Measurements from ENCODE around the gene MYLK. TPM values are rescaled to one million over a fixed set of nuclear protein-coding genes. Genes with fewer than 3 reads are reported as not detected.

Gene MYLK
- total and polyA plus RNA-seq, 9 of the 15 experiments (the other 6 are each of a cell fraction or from before 2014, with no cell fraction given), result 0.11 to 0.53 (median 0.18) TPM; not detected in 2

DNA sequence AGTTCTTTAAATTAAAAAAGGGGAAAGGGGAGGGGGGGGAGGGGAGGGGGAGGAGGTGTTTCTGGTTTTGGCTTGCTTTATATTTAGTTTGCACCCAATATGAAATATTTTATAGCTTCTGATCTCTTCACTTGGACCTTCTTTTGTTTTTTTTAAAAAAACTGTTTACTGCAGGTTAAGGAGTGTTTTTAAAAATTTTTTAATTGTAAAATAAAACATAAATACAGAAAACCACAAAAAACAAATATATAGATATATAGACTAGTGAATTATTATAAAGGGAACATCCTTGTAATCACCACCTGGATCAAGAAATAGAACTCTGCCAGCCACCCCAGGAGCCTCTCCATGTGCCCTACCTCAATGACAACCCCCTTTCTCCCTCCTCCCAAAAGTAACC is 861 bp upstream of the MYLK start:
- CTCF ChIA-PET (ENCODE audit: low intra/inter-chr PET ratio), result no interaction called here
- no peak for FAIRE-seq

DNA sequence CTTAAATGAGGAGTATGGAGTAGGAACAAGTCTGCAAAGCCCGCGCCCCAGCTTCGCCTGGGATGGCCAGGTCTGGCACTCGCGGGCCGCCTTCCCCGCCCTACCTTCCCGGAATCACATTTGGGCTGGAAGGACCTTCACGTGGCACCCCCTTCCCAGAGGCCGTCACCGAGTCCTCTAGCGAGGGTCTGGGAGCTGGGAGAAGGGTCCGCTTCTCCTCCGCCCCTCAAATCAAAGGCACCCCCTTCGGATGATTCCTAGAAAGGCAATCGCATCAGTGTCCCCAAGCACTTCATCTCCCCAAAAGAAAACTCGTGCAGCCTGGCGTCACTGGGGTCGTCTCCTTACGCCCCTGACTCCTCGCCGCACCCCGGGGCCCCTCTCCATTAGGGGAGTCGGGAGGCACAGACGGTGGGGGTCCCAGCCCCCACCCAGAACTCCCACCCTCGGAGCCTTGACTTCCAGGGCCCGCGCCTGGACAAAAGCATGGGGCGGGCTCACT is 380 bp downstream of the MYLK start:
- Histone ChIP-seq H3K9ac (ENCODE audit: insufficient read depth in 1 of 2, low read depth in 2 of 2, low read length in 2 of 2) (peak overlapping the region in 1 of 2 experiments; percentile 58; a peak in 2 of 4 replicates), H3K27ac (ENCODE audit: extremely low read depth, low read depth, low read length) (no peak overlapping the region), H3K4me2 (ENCODE audit: insufficient read depth, low read length) (no peak overlapping the region), H3K27me3 (ENCODE audit: control insufficient read depth in 2 of 2, insufficient read depth in 2 of 2, low read length in 2 of 2) (no peaks in the 10 kb centered on the region; a peak in 1 of 5 replicates), H3K36me3 (ENCODE audit: control insufficient read depth, insufficient read depth, low read length) (no peaks in the 10 kb centered on the region), H4K20me1 (replicated peaks; ENCODE audit: control insufficient read depth, insufficient read depth, low read length) (no peaks in the 10 kb centered on the region), H3K79me2 (ENCODE audit: control insufficient read depth, insufficient read depth, low read length) (no peaks in the 10 kb centered on the region), H3K4me1 (replicated peaks in 1 of 2; ENCODE audit: control insufficient read depth in 2 of 2, insufficient read depth in 2 of 2, low read length in 2 of 2) (peaks cover 0 to 11% of the 10 kb centered on the region in 2 experiments; a peak in 2 of 5 replicates), H3K4me3 (peak overlapping the region; percentile 24; the same call in 1 of the 2 replicates), H3K9me1 (ENCODE audit: control insufficient read depth, insufficient read depth, low read length) (no peaks in the 10 kb centered on the region), H3K9me3 (replicated peaks; ENCODE audit: control insufficient read depth, insufficient read depth, low read depth, low read length) (no peaks in the 10 kb centered on the region), H2AFZ (ENCODE audit: low read depth, low read length) (peak overlapping the region; percentile 38; the same call in 1 of the 2 replicates)
- DNase-seq (ENCODE audit: extremely low read depth in 1 of 4, low spot score in 3 of 4) (no peak), FAIRE-seq (no peak), ATAC-seq (no peak)
- in situ Hi-C loops (cut with MboI), result no loop called here
- POLR2A ChIA-PET, result interaction anchor here (1.2 kb wide), 1 partner anchor 231 kb away, joined by 3 read pairs; no protein-coding TSS in a partner anchor
- BruUV-seq (replicated peaks), result no TSS peak
- TF ChIP-seq ZBTB7A (IDR thresholded peaks at IDR 0.05; ENCODE audit: borderline replicate concordance, control insufficient read depth, low read depth, low read length) (peak; percentile 28; the same call in 1 of the 2 replicates), NR2C2 (CRISPR knock-in tag; IDR thresholded peaks at IDR 0.05) (no peak), NR2C2 (tag; IDR thresholded peaks at IDR 0.05) (no peak)
- CTCF ChIA-PET (ENCODE audit: low intra/inter-chr PET ratio), result no interaction called here
- WGBS (ENCODE audit: insufficient coverage, low coverage, missing lambda C conversion rate), result 13% methylated on average over 3 of the region's 29 CpGs
- intact Hi-C loops (cut with micrococcal nuclease), result no loop called here

More for the DNA sequence above, 861 bp upstream of the MYLK start:
- intact Hi-C loops (cut with micrococcal nuclease) (no loop called here), in situ Hi-C loops (cut with MboI) (no loop called here)
- Histone ChIP-seq H3K9ac (ENCODE audit: insufficient read depth in 1 of 2, low read depth in 2 of 2, low read length in 2 of 2) (no peak overlapping the region), H3K36me3 (ENCODE audit: control insufficient read depth, insufficient read depth, low read length) (no peaks in the 10 kb centered on the region), H3K9me1 (ENCODE audit: control insufficient read depth, insufficient read depth, low read length) (no peaks in the 10 kb centered on the region), H4K20me1 (replicated peaks; ENCODE audit: control insufficient read depth, insufficient read depth, low read length) (no peaks in the 10 kb centered on the region), H3K4me3 (no peak overlapping the region), H3K27ac (ENCODE audit: extremely low read depth, low read depth, low read length) (no peak overlapping the region), H2AFZ (ENCODE audit: low read depth, low read length) (no peak overlapping the region), H3K4me1 (replicated peaks in 1 of 2; ENCODE audit: control insufficient read depth in 2 of 2, insufficient read depth in 2 of 2, low read length in 2 of 2) (peaks cover 0 to 11% of the 10 kb centered on the region in 2 experiments; a peak in 2 of 5 replicates), H3K9me3 (replicated peaks; ENCODE audit: control insufficient read depth, insufficient read depth, low read depth, low read length) (no peaks in the 10 kb centered on the region), H3K4me2 (ENCODE audit: insufficient read depth, low read length) (no peak overlapping the region), H3K27me3 (ENCODE audit: control insufficient read depth in 2 of 2, insufficient read depth in 2 of 2, low read length in 2 of 2) (no peaks in the 10 kb centered on the region; a peak in 1 of 5 replicates), H3K79me2 (ENCODE audit: control insufficient read depth, insufficient read depth, low read length) (no peaks in the 10 kb centered on the region)
- DNase-seq (ENCODE audit: extremely low read depth in 1 of 4, low spot score in 3 of 4), result no peak
- POLR2A ChIA-PET, result no interaction called here
- no peak for ATAC-seq
- TF ChIP-seq PHF8 (IDR thresholded peaks at IDR 0.05; ENCODE audit: borderline replicate concordance, low read length), result no peak
- no peak for TF ChIP-seq ZNF79 (CRISPR knock-in tag; IDR thresholded peaks at IDR 0.05; ENCODE audit: low read depth)
- TF ChIP-seq PCBP1 (IDR thresholded peaks at IDR 0.05; ENCODE audit: low read depth, low read length, poor library complexity, severe bottlenecking), result peak; percentile 18
- TF ChIP-seq, protein P1, sequence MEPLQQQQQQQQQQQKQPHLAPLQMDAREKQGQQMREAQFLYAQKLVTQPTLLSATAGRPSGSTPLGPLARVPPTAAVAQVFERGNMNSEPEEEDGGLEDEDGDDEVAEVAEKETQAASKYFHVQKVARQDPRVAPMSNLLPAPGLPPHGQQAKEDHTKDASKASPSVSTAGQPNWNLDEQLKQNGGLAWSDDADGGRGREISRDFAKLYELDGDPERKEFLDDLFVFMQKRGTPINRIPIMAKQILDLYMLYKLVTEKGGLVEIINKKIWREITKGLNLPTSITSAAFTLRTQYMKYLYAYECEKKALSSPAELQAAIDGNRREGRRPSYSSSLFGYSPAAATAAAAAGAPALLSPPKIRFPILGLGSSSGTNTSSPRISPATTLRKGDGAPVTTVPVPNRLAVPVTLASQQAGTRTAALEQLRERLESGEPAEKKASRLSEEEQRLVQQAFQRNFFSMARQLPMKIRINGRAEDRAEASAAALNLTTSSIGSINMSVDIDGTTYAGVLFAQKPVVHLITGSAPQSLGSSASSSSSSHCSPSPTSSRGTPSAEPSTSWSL (CRISPR knock-in tag; IDR thresholded peaks at IDR 0.05; ENCODE audit: borderline replicate concordance), result no peak
- no TSS peak for BruUV-seq (replicated peaks)

All from K562 (cell line).